ENCODE results near the gene PLXNA4. TPM values are rescaled to one million over a fixed set of nuclear protein-coding genes. Genes with fewer than 3 reads are reported as not detected.

PLXNA4 gene
- polyA plus RNA-seq, 2 of the 4 experiments (the other 2 are of a cell fraction): 0.12 to 0.34 TPM

DNA sequence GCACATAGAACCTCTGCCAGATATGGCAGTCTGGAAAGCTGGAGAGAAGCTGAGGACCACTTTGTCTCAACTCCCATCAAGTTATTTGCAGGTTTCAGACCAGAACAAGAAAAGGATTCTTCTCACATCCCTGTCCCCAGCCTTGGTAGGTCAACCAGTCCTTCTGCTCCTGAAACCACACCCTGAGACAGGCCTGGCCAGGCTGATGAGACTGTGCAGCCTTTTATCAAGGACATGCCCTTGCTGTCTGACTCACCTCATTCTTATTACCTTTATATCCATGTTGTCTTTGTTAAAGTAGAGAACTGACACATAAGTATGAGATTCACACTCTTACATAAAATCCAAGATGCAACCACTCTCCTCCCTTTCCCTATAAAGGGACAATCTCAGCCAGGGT, 354.9 kb downstream of the PLXNA4 start (continued):
- no peak for TF ChIP-seq TP53 (CRISPR knock-in tag; IDR thresholded peaks at IDR 0.05)

DNA sequence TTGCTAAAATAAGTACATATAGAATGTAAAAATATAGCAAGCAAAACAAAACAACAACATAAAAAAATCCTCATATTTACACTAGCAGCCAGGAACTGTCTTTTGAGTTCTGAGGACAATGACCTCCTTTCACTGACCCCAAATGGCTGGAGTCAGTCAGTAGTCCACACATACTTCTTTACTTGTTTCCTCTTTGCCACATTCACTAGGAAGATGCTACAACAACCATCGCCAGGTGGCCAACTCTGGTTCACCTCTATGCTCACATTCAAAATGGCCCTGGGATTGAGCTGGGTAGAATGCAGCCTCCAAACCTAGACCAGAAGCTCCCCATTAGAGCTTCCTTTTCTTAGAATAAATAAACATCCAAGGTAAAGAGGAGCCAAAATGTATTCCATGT, 356.2 kb downstream of the PLXNA4 start:
- WGBS (ENCODE audit: missing lambda C conversion rate): 87% methylated on average over 1 of the region's 1 CpG
- ATAC-seq (no peak), DNase-seq (ENCODE audit: low read depth in 1 of 2, low spot score in 1 of 2) (no peak), FAIRE-seq (no peak)
- no peak for TF ChIP-seq ELK1 (IDR thresholded peaks at IDR 0.05; ENCODE audit: low read depth, low read length)
- TF ChIP-seq SREBF2 (IDR thresholded peaks at IDR 0.05): no peak
- TF ChIP-seq CHD4 (IDR thresholded peaks at IDR 0.05; ENCODE audit: borderline replicate concordance): no peak
- TF ChIP-seq POLR2AphosphoS2 (conservative IDR thresholded peaks at IDR 0.05; ENCODE audit: low read length): no peak
- no peak for TF ChIP-seq BHLHE40 (IDR thresholded peaks at IDR 0.05; ENCODE audit: low read depth, low read length)
- no peak for TF ChIP-seq E2F6 (IDR thresholded peaks at IDR 0.05; ENCODE audit: borderline replicate concordance, low read depth)
- TF ChIP-seq, protein P1, sequence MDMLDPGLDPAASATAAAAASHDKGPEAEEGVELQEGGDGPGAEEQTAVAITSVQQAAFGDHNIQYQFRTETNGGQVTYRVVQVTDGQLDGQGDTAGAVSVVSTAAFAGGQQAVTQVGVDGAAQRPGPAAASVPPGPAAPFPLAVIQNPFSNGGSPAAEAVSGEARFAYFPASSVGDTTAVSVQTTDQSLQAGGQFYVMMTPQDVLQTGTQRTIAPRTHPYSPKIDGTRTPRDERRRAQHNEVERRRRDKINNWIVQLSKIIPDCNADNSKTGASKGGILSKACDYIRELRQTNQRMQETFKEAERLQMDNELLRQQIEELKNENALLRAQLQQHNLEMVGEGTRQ (IDR thresholded peaks at IDR 0.05): no peak
- TF ChIP-seq ESRRA (IDR thresholded peaks at IDR 0.05; ENCODE audit: borderline replicate concordance, low read length): no peak
- TF ChIP-seq ZFP36 (IDR thresholded peaks at IDR 0.05; ENCODE audit: borderline replicate concordance, partially characterized antibody): no peak
- no peak for TF ChIP-seq MAFK (IDR thresholded peaks at IDR 0.05; ENCODE audit: partially characterized antibody)
- no peak for TF ChIP-seq FOXS1 (CRISPR knock-in tag; IDR thresholded peaks at IDR 0.05)
- TF ChIP-seq POLR2A (IDR thresholded peaks at IDR 0.05; ENCODE audit: low read length): no peak
- TF ChIP-seq HDAC2 (IDR thresholded peaks at IDR 0.05): no peak
- TF ChIP-seq GATA3 (IDR thresholded peaks at IDR 0.05; ENCODE audit: borderline replicate concordance): no peak
- no peak for TF ChIP-seq ZC3H11A (IDR thresholded peaks at IDR 0.05)
- TF ChIP-seq, protein P2, sequence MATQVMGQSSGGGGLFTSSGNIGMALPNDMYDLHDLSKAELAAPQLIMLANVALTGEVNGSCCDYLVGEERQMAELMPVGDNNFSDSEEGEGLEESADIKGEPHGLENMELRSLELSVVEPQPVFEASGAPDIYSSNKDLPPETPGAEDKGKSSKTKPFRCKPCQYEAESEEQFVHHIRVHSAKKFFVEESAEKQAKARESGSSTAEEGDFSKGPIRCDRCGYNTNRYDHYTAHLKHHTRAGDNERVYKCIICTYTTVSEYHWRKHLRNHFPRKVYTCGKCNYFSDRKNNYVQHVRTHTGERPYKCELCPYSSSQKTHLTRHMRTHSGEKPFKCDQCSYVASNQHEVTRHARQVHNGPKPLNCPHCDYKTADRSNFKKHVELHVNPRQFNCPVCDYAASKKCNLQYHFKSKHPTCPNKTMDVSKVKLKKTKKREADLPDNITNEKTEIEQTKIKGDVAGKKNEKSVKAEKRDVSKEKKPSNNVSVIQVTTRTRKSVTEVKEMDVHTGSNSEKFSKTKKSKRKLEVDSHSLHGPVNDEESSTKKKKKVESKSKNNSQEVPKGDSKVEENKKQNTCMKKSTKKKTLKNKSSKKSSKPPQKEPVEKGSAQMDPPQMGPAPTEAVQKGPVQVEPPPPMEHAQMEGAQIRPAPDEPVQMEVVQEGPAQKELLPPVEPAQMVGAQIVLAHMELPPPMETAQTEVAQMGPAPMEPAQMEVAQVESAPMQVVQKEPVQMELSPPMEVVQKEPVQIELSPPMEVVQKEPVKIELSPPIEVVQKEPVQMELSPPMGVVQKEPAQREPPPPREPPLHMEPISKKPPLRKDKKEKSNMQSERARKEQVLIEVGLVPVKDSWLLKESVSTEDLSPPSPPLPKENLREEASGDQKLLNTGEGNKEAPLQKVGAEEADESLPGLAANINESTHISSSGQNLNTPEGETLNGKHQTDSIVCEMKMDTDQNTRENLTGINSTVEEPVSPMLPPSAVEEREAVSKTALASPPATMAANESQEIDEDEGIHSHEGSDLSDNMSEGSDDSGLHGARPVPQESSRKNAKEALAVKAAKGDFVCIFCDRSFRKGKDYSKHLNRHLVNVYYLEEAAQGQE (IDR thresholded peaks at IDR 0.05): no peak
- Histone ChIP-seq H3K4me3 (no peak overlapping the region), H3K4me2 (no peak overlapping the region), H3K9me3 (no peaks in the 10 kb centered on the region), H3K27ac (no peak overlapping the region), H3K4me1 (peaks cover 5% of the 10 kb centered on the region; the same call in 2 of the 3 replicates)
- ChIA-PET POLR2A (no interaction called here), CTCF (interaction anchor here (1.0 to 1.8 kb wide), 2 partner anchors 9 to 31 kb away, joined by 4 to 5 read pairs; no protein-coding TSS in a partner anchor)

- ATAC-seq: no peak
- CTCF ChIA-PET: interaction anchor here (1.4 kb wide), 1 partner anchor 273 kb away, joined by 3 read pairs; no protein-coding TSS in a partner anchor
- WGBS (ENCODE audit: missing lambda C conversion rate): 77% methylated on average over 4 of the region's 4 CpGs
Measured at GRCh38 chr7:132218876-132219275, 357.4 kb downstream of the PLXNA4 start.

More at GRCh38 chr7:132218876-132219275, 357.4 kb downstream of the PLXNA4 start:
- FAIRE-seq: no peak
- Histone ChIP-seq H3K4me1 (no peaks in the 10 kb centered on the region), H3K4me3 (no peak overlapping the region), H3K9me3 (no peaks in the 10 kb centered on the region), H3K27ac (no peak overlapping the region), H3K4me2 (no peak overlapping the region)
- POLR2A ChIA-PET: no interaction called here
- TF ChIP-seq HDAC2 (IDR thresholded peaks at IDR 0.05): no peak
- TF ChIP-seq CHD4 (IDR thresholded peaks at IDR 0.05; ENCODE audit: borderline replicate concordance): no peak
- TF ChIP-seq KDM1A (IDR thresholded peaks at IDR 0.05; ENCODE audit: low read depth): no peak
- no peak for TF ChIP-seq NFE2L2 (conservative IDR thresholded peaks at IDR 0.05; ENCODE audit: low read length)
- TF ChIP-seq JUNB (IDR thresholded peaks at IDR 0.05): no peak
- no peak for TF ChIP-seq FOSL2 (IDR thresholded peaks at IDR 0.05)
- TF ChIP-seq FOSL2 (CRISPR knock-in tag; IDR thresholded peaks at IDR 0.05): no peak
- TF ChIP-seq EHF (CRISPR knock-in tag; IDR thresholded peaks at IDR 0.05): no peak
- no peak for TF ChIP-seq CHD2 (IDR thresholded peaks at IDR 0.05; ENCODE audit: low read length, partially characterized antibody)
- TF ChIP-seq TP53 (CRISPR knock-in tag; IDR thresholded peaks at IDR 0.05): no peak
- no peak for TF ChIP-seq SREBF2 (IDR thresholded peaks at IDR 0.05)
- TF ChIP-seq, protein P2 (IDR thresholded peaks at IDR 0.05): no peak
- TF ChIP-seq KDM5A (IDR thresholded peaks at IDR 0.05): no peak
- no peak for DNase-seq (ENCODE audit: low read depth in 1 of 2, low spot score in 1 of 2)

All from A549 (cell line).